Measurements from ENCODE around the gene PIGC. TPM values are rescaled to one million over a fixed set of nuclear protein-coding genes. Genes with fewer than 3 reads are reported as not detected.

Gene PIGC
- total RNA-seq, 4 donors from 2014 or later: 8.2 to 83.3 (median 31.3) TPM

DNA sequence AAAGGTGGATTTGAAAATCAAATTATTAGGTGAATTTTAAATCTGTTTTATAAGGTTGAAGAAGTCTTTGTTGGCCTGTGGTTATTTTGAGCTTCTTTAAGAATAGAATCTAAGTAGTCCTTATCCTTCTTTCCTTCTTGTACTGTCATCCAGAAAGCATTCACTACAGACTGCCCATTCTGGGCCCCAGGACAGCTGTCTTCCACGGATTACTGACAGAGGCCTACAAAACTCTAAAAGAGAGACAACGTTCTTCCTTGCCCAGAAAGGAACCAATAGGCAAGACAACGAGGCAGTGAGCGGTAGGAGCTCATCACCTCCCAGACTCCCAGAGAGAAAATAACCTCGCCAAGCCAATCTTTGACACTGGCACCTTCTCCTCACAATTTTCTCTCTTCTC, 24.4 kb upstream of the PIGC start:
- no peak overlapping the region for H3K4me3 ChIP-seq
- no peak for TF ChIP-seq POLR2A (IDR thresholded peaks at IDR 0.05)
- DNase-seq: no peak
- no peak overlapping the region for H3K27ac ChIP-seq
- H3K4me1 ChIP-seq: no peaks in the 10 kb centered on the region
- no peaks in the 10 kb centered on the region for H3K27me3 ChIP-seq
- intact Hi-C loops (cut with DNase I; ENCODE audit: low total_unique reads): no loop called here
- H3K36me3 ChIP-seq: no peaks in the 10 kb centered on the region
- H3K9me3 ChIP-seq: no peaks in the 10 kb centered on the region

DNA sequence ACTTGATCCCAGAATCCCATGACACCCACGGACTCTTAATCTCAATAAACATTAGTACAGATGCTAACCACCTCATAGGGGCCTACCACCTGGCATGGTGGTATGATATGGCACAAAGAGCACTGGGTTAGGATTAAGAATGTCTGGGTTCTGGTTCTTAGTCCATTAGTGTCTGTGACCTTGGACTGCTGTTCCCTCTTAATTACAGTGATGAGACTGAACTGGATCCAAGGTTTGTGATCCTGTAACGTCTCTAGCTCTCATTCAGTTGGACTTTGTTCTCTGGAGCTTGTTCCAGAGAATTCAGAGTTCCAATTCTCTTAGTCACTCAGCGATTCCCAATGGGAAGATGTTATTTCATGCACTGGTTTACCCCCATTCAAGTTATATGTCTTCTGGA, 23.6 kb upstream of the PIGC start:
- DNase-seq: no peak
- Histone ChIP-seq H3K27ac (no peak overlapping the region), H3K9me3 (no peaks in the 10 kb centered on the region), H3K4me1 (no peaks in the 10 kb centered on the region), H3K4me3 (no peak overlapping the region), H3K27me3 (no peaks in the 10 kb centered on the region), H3K36me3 (no peaks in the 10 kb centered on the region)
- intact Hi-C loops (cut with DNase I; ENCODE audit: low total_unique reads): no loop called here
- no peak for TF ChIP-seq POLR2A (IDR thresholded peaks at IDR 0.05)
- TF ChIP-seq, protein P1, sequence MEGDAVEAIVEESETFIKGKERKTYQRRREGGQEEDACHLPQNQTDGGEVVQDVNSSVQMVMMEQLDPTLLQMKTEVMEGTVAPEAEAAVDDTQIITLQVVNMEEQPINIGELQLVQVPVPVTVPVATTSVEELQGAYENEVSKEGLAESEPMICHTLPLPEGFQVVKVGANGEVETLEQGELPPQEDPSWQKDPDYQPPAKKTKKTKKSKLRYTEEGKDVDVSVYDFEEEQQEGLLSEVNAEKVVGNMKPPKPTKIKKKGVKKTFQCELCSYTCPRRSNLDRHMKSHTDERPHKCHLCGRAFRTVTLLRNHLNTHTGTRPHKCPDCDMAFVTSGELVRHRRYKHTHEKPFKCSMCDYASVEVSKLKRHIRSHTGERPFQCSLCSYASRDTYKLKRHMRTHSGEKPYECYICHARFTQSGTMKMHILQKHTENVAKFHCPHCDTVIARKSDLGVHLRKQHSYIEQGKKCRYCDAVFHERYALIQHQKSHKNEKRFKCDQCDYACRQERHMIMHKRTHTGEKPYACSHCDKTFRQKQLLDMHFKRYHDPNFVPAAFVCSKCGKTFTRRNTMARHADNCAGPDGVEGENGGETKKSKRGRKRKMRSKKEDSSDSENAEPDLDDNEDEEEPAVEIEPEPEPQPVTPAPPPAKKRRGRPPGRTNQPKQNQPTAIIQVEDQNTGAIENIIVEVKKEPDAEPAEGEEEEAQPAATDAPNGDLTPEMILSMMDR (IDR thresholded peaks at IDR 0.05): no peak

DNA sequence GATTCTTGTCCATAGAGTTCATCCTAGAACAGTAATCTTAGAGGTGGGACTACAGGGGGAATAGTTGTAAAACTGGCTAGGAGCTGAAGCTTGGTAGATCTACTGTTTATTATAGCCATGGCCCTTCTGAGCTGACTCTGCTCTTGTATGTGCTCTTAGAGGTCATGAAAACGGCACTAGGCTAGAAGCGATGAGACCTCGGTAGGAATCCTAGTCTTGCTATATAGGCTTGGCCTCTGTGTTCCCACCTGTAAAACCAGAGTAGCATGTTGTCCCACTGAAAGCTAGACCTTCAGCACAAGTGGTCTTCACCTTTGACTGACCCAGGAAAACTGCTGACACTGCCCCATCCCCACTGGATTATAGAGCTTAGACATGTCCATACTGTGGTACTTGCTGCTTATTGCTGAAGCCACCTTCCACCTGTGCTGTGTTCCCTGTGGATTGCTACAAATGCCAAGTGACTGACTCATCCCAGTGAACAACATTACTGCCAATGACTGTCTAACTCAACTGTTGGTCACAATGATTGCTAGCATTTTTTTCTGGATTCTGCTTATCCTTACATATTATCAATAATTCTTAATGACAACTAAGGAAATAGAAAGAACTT, 23.0 kb upstream of the PIGC start:
- H3K4me1 ChIP-seq: no peaks in the 10 kb centered on the region
- no peaks in the 10 kb centered on the region for H3K9me3 ChIP-seq
- TF ChIP-seq, protein P1 (IDR thresholded peaks at IDR 0.05): no peak
- no peak for TF ChIP-seq POLR2A (IDR thresholded peaks at IDR 0.05)
- H3K4me3 ChIP-seq: no peak overlapping the region
- no peak for DNase-seq
- H3K27ac ChIP-seq: no peak overlapping the region
- intact Hi-C loops (cut with DNase I; ENCODE audit: low total_unique reads): no loop called here
- H3K27me3 ChIP-seq: no peaks in the 10 kb centered on the region
- H3K36me3 ChIP-seq: no peaks in the 10 kb centered on the region

DNA sequence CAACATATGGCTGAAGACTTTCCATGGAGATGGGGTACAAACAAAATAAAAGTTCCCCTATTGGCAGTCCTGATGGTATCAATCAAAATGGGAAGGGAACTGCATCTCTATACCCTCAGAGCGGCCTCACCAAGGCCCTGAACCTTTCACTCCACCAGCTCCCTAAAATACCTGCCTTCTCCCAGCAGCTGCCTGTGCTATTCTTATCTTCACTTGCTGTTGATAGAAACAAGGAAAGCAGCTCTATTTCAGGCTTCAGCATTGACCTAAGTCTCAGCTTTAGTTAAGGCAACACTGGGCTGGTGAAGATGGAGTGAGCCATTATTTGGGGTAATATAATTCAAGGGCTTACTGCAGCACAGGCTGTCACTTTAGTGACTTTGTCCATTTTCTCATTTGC, 21.7 kb upstream of the PIGC start:
- no peaks in the 10 kb centered on the region for H3K36me3 ChIP-seq
- intact Hi-C loops (cut with DNase I; ENCODE audit: low total_unique reads): no loop called here
- TF ChIP-seq, protein P1 (IDR thresholded peaks at IDR 0.05): no peak
- TF ChIP-seq POLR2A (IDR thresholded peaks at IDR 0.05): no peak
- H3K4me1 ChIP-seq: no peaks in the 10 kb centered on the region
- no peaks in the 10 kb centered on the region for H3K9me3 ChIP-seq
- no peaks in the 10 kb centered on the region for H3K27me3 ChIP-seq
- H3K27ac ChIP-seq: no peak overlapping the region
- no peak for DNase-seq
- H3K4me3 ChIP-seq: no peak overlapping the region

DNA sequence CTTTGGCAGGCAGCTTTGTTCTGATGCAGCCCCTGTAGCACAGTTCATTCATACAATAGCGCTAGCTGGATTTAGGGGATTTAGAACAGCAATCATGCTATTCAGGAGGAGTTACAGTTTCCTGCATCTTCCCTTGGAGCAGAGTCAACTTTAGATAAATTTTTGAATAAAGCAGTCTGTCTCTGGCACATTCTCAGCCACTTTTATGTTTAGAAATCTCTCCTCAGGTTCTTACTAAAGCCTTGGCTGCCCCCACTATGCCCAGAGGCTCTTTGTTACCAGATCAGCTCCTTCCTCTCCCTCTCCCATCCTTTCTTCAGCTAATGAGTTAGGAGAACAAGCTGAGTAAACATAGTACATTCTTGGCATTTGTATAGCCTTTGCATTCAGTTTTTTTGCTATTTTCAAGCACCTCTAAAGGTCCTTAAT, 17.0 kb upstream of the PIGC start:
- H3K9me3 ChIP-seq: no peaks in the 10 kb centered on the region
- no peak overlapping the region for H3K4me3 ChIP-seq
- no peaks in the 10 kb centered on the region for H3K27me3 ChIP-seq
- TF ChIP-seq, protein P1 (IDR thresholded peaks at IDR 0.05): no peak
- TF ChIP-seq POLR2A (IDR thresholded peaks at IDR 0.05): no peak
- no peaks in the 10 kb centered on the region for H3K4me1 ChIP-seq
- H3K36me3 ChIP-seq: no peaks in the 10 kb centered on the region
- no peak for DNase-seq
- H3K27ac ChIP-seq: no peak overlapping the region
- intact Hi-C loops (cut with DNase I; ENCODE audit: low total_unique reads): no loop called here

DNA sequence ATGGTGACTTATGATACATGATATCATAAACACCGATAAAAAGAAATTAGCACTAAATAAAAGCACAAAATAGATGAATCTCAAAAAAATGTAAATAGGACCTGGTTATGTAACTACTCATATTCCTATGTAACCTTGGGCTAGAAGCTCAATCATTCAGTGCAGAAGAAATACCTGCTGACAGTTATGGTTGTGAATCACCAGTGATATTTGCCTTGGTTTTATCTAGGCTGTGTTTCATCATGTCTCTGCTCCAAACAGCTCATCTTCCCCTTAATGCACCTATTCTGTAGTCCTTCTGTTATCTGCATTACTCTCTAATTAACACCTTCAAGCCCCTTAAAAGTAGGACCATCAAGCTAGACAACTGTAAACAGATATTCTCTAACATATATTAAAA, 16.3 kb upstream of the PIGC start:
- Histone ChIP-seq H3K4me1 (no peaks in the 10 kb centered on the region), H3K27ac (no peak overlapping the region), H3K36me3 (no peaks in the 10 kb centered on the region), H3K27me3 (no peaks in the 10 kb centered on the region), H3K9me3 (no peaks in the 10 kb centered on the region), H3K4me3 (no peak overlapping the region)
- intact Hi-C loops (cut with DNase I; ENCODE audit: low total_unique reads): no loop called here
- TF ChIP-seq, protein P1 (IDR thresholded peaks at IDR 0.05): no peak
- TF ChIP-seq POLR2A (IDR thresholded peaks at IDR 0.05): no peak
- DNase-seq: no peak

Data from uterus (tissue), 4 donors.